Pancreas (tissue), 10 donors: ENCODE data around the gene TENM4. TPM values are rescaled to one million over a fixed set of nuclear protein-coding genes. Genes with fewer than 3 reads are reported as not detected.
A peak's percentile ranks its signal among the peaks of the same experiment; 100 is the strongest.

ENCODE experiments used
- ATAC-seq, 4 donors: fragments of 200-7000 bp; cut with Tn5 transposase; one replicate each; pipeline versions ENCODE4 v1.8.0 to v1.9.1; 2020; ENCODE audit warnings: mild to moderate bottlenecking in 4 of 4, moderate library complexity in 4 of 4
- DNase-seq, 6 donors: peaks; one replicate each; pipeline ENCODE4 v3.0.0-alpha.2; 2020
- FAIRE-seq: peaks from 2 replicates; lab custom pipeline; 2012; peaks lifted over from hg19 to GRCh38; lab: Jason Lieb, UNC
- H3K27ac ChIP-seq, 4 donors: fragments of 200-600 bp; sonication (generic); 1 replicate in 3 of 4; 2 replicates in 1 of 4; pipeline versions ENCODE4 v1.5.0 to v1.8.0; 2020
- H3K27me3 ChIP-seq, 4 donors: fragments of 200-600 bp; one replicate each; pipeline ENCODE4 v1.8.0; 2021
- H3K36me3 ChIP-seq, 3 donors: fragments of 200-600 bp; sonication (generic) in 1 of 3; one replicate each; pipeline versions ENCODE4 v1.5.0 to v1.8.0; 2020 to 2021
- H3K4me1 ChIP-seq, 3 donors: fragments of 200-600 bp; one replicate each; pipeline ENCODE4 v1.8.0; 2021
- H3K4me3 ChIP-seq, 4 donors: fragments of 200-600 bp; sonication (generic) in 2 of 4; one replicate each; pipeline versions ENCODE4 v1.5.0 to v1.8.0; 2020 to 2021
- H3K9me3 ChIP-seq, 4 donors: fragments of 200-600 bp; one replicate each; pipeline ENCODE4 v1.8.0; 2021
- CTCF ChIP-seq, 4 donors: fragments of 200-600 bp; sonication (generic) in 3 of 4; IDR thresholded peaks; one replicate each; pipeline versions ENCODE4 v1.5.0 to v1.8.0; 2021; ENCODE audit warnings: antibody characterized with exemption in 4 of 4
- WGBS, 2 donors: extraction: QIAGEN DNeasy Blood & Tissue Kit; methylation state at CpG; one replicate each; pipeline ENCODE4 v1.1.7; 2013; 5-methylcytosine and 5-hydroxymethylcytosine counted together
- intact Hi-C, 3 donors: fragments of 100-400 bp; cut with DNase I; formaldehyde crosslinking; loops; one replicate each; pipeline versions ENCODE4 v1.11.1 to v1.14.2; 2022
- polyA plus RNA-seq, 2 donors: library from polyadenylated mRNA; stranded (reverse); fragments of 200-250 nt; gene quantifications; one replicate each; pipeline ENCODE4 v1.2.3, GENCODE V29; 2013
- total RNA-seq, 6 donors: library from RNA; stranded (reverse); fragmentation: NEBNext Ultra II Directional in 4 of 6; extraction: Animal tissue kit (Norgen Biotek cat#: 25700) in 4 of 6; gene quantifications; one replicate each; pipeline versions ENCODE4 v1.2.1 to v1.2.4, GENCODE V29; 2021 to 2023
- donor health status: healthy with polysubstance abuse.
- donor health status: DM: no; HTN: no; CAD: no; lungs with moderate emphysema.
- donor health status: DM: no; HTN: no; CAD: no.
- donor health status: control.
- donor health status: control.
- donor health status: Bipolar disorder and iron deficiency.
- donor health status: DM: yes; HTN: yes; CAD: no.
- donor health status: DM: no; HTN: no; CAD: no.
- donor health status: DM: no; HTN: no; CAD: no.
- donor health status: DM: yes; HTN: yes; CAD: no.

Gene TENM4
- total and polyA plus RNA-seq, 8 donors, result 0.37 to 6.8 (median 1.3) TPM

DNA sequence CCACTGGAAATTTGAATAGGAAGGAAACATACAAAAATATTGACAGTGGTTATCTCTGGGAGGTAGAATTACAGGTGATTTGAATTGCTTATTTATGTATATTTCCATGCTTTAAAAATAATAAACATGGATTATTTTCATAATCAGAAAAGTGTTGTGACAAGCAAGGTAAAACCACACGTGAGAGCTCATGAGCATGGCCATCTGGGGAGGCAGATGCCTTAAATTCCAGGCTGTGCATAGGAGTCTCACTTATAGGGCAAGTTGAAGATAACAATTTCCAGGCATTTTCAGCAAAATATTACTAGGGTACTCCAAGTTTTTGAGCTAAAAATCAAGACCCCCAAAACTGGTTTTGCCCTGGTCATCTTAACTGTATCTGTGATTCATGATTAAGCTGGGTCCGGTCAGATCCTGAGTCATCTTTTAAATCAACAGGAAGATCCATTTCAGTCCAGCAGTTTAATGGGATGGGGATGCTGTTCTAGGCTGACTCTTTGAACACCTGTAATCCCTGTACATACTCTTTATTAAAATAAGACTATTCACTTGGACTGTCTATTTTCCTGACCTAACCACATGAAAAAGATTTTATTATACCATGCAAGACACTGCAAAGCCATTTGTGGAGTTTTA, 750.4 kb downstream of the TENM4 start:
- H3K27ac ChIP-seq, result no peak overlapping the region
- no peaks in the 10 kb centered on the region for H3K9me3 ChIP-seq
- TF ChIP-seq CTCF (IDR thresholded peaks at IDR 0.05), result no peak
- ATAC-seq, result no peak
- DNase-seq, result no peak
- 82 to 93% methylated on average over 2 of the region's 2 CpGs for WGBS, 2 donors
- intact Hi-C loops, result no loop called here
- FAIRE-seq, result no peak
- no peaks in the 10 kb centered on the region for H3K4me1 ChIP-seq
- no peak overlapping the region for H3K4me3 ChIP-seq
- H3K27me3 ChIP-seq, result no peaks in the 10 kb centered on the region
- H3K36me3 ChIP-seq, result no peaks in the 10 kb centered on the region

- Histone ChIP-seq H3K4me3 (no peak overlapping the region), H3K27ac (no peak overlapping the region), H3K4me1 (no peaks in the 10 kb centered on the region), H3K9me3 (no peaks in the 10 kb centered on the region), H3K27me3 (no peaks in the 10 kb centered on the region), H3K36me3 (no peaks in the 10 kb centered on the region)
- no peak for TF ChIP-seq CTCF (IDR thresholded peaks at IDR 0.05)
- ATAC-seq (peak in 2 of 4 donors; percentile 36 to 62), FAIRE-seq (no peak), DNase-seq (no peak)
- intact Hi-C loops, result no loop called here
- 62 to 69% methylated on average over 5 of the region's 5 CpGs for WGBS, 2 donors
Observed at GRCh38 chr11:78689585-78690153, 751.2 kb downstream of the TENM4 start.

GRCh38 chr11:78689101-78689500, 751.7 kb downstream of the TENM4 start:
- FAIRE-seq, result no peak
- intact Hi-C loops, result no loop called here
- no peak for ATAC-seq
- Histone ChIP-seq H3K36me3 (no peaks in the 10 kb centered on the region), H3K27me3 (no peaks in the 10 kb centered on the region), H3K27ac (no peak overlapping the region), H3K4me3 (no peak overlapping the region), H3K4me1 (no peaks in the 10 kb centered on the region), H3K9me3 (no peaks in the 10 kb centered on the region)
- no peak for TF ChIP-seq CTCF (IDR thresholded peaks at IDR 0.05)
- WGBS, 2 donors, result 66 to 81% methylated on average over 3 of the region's 3 CpGs
- DNase-seq, result no peak

- whole genome bisulfite sequencing, 2 donors, result 17 to 18% methylated on average over 1 of the region's 1 CpG
- Histone ChIP-seq H3K36me3 (no peaks in the 10 kb centered on the region), H3K9me3 (no peaks in the 10 kb centered on the region), H3K27ac (no peak overlapping the region), H3K4me3 (no peak overlapping the region), H3K4me1 (no peaks in the 10 kb centered on the region), H3K27me3 (no peaks in the 10 kb centered on the region)
- no peak for DNase-seq
- no peak for ATAC-seq
- no peak for FAIRE-seq
- intact Hi-C loops, result no loop called here
- TF ChIP-seq CTCF (IDR thresholded peaks at IDR 0.05), result no peak
Observed at GRCh38 chr11:78688460-78688859, 752.4 kb downstream of the TENM4 start.

GRCh38 chr11:78685156-78685555, 755.7 kb downstream of the TENM4 start:
- H3K4me1 ChIP-seq, result no peaks in the 10 kb centered on the region
- ATAC-seq (no peak), DNase-seq (no peak), FAIRE-seq (no peak)
- intact Hi-C loops, result no loop called here
- H3K36me3 ChIP-seq, result no peaks in the 10 kb centered on the region
- no peaks in the 10 kb centered on the region for H3K9me3 ChIP-seq
- H3K27me3 ChIP-seq, result no peaks in the 10 kb centered on the region
- no peak for TF ChIP-seq CTCF (IDR thresholded peaks at IDR 0.05)
- no peak overlapping the region for H3K4me3 ChIP-seq
- no peak overlapping the region for H3K27ac ChIP-seq
- WGBS, 2 donors, result 63 to 77% methylated on average over 3 of the region's 3 CpGs
